Upper lobe of left lung (tissue), 6 donors: ENCODE data around the gene SPATA6L. TPM values are rescaled to one million over a fixed set of nuclear protein-coding genes. Genes with fewer than 3 reads are reported as not detected.

Experiments used
- ATAC-seq, 2 donors: fragments of 200-7000 bp; cut with Tn5 transposase; one replicate each; pipeline ENCODE4 v1.9.1; 2022; ENCODE audit warnings: mild to moderate bottlenecking in 2 of 2, moderate library complexity in 2 of 2; ENCODE audit not compliant: low FRiP score in 2 of 2
- DNase-seq, 2 donors: peaks; one replicate each; pipeline ENCODE4 v3.0.0-alpha.2; 2019 to 2020
- H3K27ac ChIP-seq, 4 donors: fragments of 200-600 bp; sonication (generic); one replicate each; pipeline ENCODE4 v1.5.1; 2016 to 2019
- H3K27me3 ChIP-seq, 4 donors: fragments of 200-600 bp; sonication (generic); one replicate each; pipeline ENCODE4 v1.5.1; 2017 to 2019
- H3K36me3 ChIP-seq, 4 donors: fragments of 200-600 bp; sonication (generic); one replicate each; pipeline ENCODE4 v1.5.1; 2016 to 2019
- H3K4me1 ChIP-seq, 4 donors: fragments of 200-600 bp; sonication (generic); one replicate each; pipeline ENCODE4 v1.5.1; 2018 to 2019
- H3K4me3 ChIP-seq, 4 donors: fragments of 200-600 bp; sonication (generic); one replicate each; pipeline ENCODE4 v1.5.1; 2017 to 2019; ENCODE audit warnings: mild to moderate bottlenecking in 2 of 4, moderate library complexity in 1 of 4
- H3K9me3 ChIP-seq, 4 donors: fragments of 200-600 bp; sonication (generic); one replicate each; pipeline ENCODE4 v1.5.1; 2018 to 2019
- CTCF ChIP-seq, 6 experiments: fragments of 450-650 bp in 4 of 6; fragments of 200-600 bp in 2 of 6; sonication (generic) in 2 of 6; IDR thresholded peaks; one replicate each; pipeline ENCODE4 v1.5.1; 2016 to 2019; ENCODE audit warnings: antibody characterized with exemption in 6 of 6
- EP300 ChIP-seq, 4 donors: sonication (generic); formaldehyde crosslinking; IDR thresholded peaks; one replicate each; pipeline ENCODE4 v1.5.1; 2017; ENCODE audit warnings: antibody characterized with exemption in 4 of 4, control low read depth in 2 of 4
- POLR2A ChIP-seq, 4 donors: fragments of 450-650 bp; IDR thresholded peaks; one replicate each; pipeline ENCODE4 v1.5.1; 2016 to 2017; ENCODE audit warnings: antibody characterized with exemption in 4 of 4, mild to moderate bottlenecking in 2 of 4
- POLR2AphosphoS5 ChIP-seq, 2 donors: sonication (generic); formaldehyde crosslinking; IDR thresholded peaks; one replicate each; pipeline ENCODE4 v1.5.1; 2017; ENCODE audit warnings: antibody characterized with exemption in 2 of 2
- WGBS, 2 donors: methylation state at CpG; one replicate each; pipeline ENCODE4 v1.1.5; 2017 to 2018; 5-methylcytosine and 5-hydroxymethylcytosine counted together
- total RNA-seq, 6 donors: library from RNA; depleted of rRNA in 4 of 6; stranded (reverse); fragments of >200 nt in 4 of 6; gene quantifications; one replicate each; pipeline versions ENCODE4 v1.1.0 to v1.2.1, GENCODE V29; 2016 to 2021
- donor health status: DM: no; HTN: no; CAD: no; lungs with moderate emphysema.
- donor health status: DM: no; HTN: yes; CAD: no; lungs with severe emphysema.

SPATA6L gene
- total RNA-seq, 6 donors from 2014 or later, result 7.4 to 38.4 (median 13.8) TPM

- WGBS, 2 donors, result 78 to 80% methylated on average over 3 of the region's 3 CpGs
- Histone ChIP-seq H3K9me3 (no peaks in the 10 kb centered on the region), H3K27me3 (no peaks in the 10 kb centered on the region), H3K4me1 (peaks cover 1 to 14% (median 7%) of the 10 kb centered on the region in 4 donors), H3K36me3 (no peaks in the 10 kb centered on the region), H3K4me3 (no peak overlapping the region), H3K27ac (no peak overlapping the region)
- TF ChIP-seq EP300 (IDR thresholded peaks at IDR 0.05) (no peak), CTCF (IDR thresholded peaks at IDR 0.05) (no peak), POLR2A (IDR thresholded peaks at IDR 0.05) (no peak), POLR2AphosphoS5 (IDR thresholded peaks at IDR 0.05) (no peak)
- ATAC-seq (no peak), DNase-seq (no peak)
These were observed 4.3 kb upstream of the SPATA6L start for GRCh38 chr9:4670591-4670990.

- no peaks in the 10 kb centered on the region for H3K27me3 ChIP-seq
- no peak overlapping the region for H3K4me3 ChIP-seq
- DNase-seq, result no peak
- no peak for ATAC-seq
- peaks cover 8 to 21% (median 14%) of the 10 kb centered on the region in 4 donors for H3K4me1 ChIP-seq
- no peaks in the 10 kb centered on the region for H3K9me3 ChIP-seq
- H3K27ac ChIP-seq, result no peak overlapping the region
- no peaks in the 10 kb centered on the region for H3K36me3 ChIP-seq
- TF ChIP-seq POLR2A (IDR thresholded peaks at IDR 0.05), result no peak
- no peak for TF ChIP-seq POLR2AphosphoS5 (IDR thresholded peaks at IDR 0.05)
- no peak for TF ChIP-seq EP300 (IDR thresholded peaks at IDR 0.05)
- no peak for TF ChIP-seq CTCF (IDR thresholded peaks at IDR 0.05)
These were observed 3.6 kb upstream of the SPATA6L start for GRCh38 chr9:4669890-4670289.

- Histone ChIP-seq H3K27ac (no peak overlapping the region), H3K27me3 (no peaks in the 10 kb centered on the region), H3K4me1 (peaks cover 20 to 33% (median 26%) of the 10 kb centered on the region in 4 donors), H3K36me3 (no peaks in the 10 kb centered on the region), H3K9me3 (no peaks in the 10 kb centered on the region), H3K4me3 (no peak overlapping the region)
- TF ChIP-seq CTCF (IDR thresholded peaks at IDR 0.05) (no peak), POLR2A (IDR thresholded peaks at IDR 0.05) (no peak), EP300 (IDR thresholded peaks at IDR 0.05) (no peak), POLR2AphosphoS5 (IDR thresholded peaks at IDR 0.05) (no peak)
- DNase-seq (no peak), ATAC-seq (no peak)
- WGBS, 2 donors, result 69 to 78% methylated on average over 2 of the region's 2 CpGs
These were observed 2.3 kb upstream of the SPATA6L start for GRCh38 chr9:4668604-4669003.

- H3K36me3 ChIP-seq, result no peaks in the 10 kb centered on the region
- peaks cover 29 to 43% (median 36%) of the 10 kb centered on the region in 4 donors for H3K4me1 ChIP-seq
- H3K27ac ChIP-seq, result no peak overlapping the region
- ATAC-seq (no peak), DNase-seq (no peak)
- TF ChIP-seq EP300 (IDR thresholded peaks at IDR 0.05), result no peak
- no peak for TF ChIP-seq CTCF (IDR thresholded peaks at IDR 0.05)
- TF ChIP-seq POLR2A (IDR thresholded peaks at IDR 0.05), result no peak
- no peak for TF ChIP-seq POLR2AphosphoS5 (IDR thresholded peaks at IDR 0.05)
- no peaks in the 10 kb centered on the region for H3K27me3 ChIP-seq
- 96 to 100% methylated on average over 1 of the region's 1 CpG for WGBS, 2 donors
- no peaks in the 10 kb centered on the region for H3K9me3 ChIP-seq
- no peak overlapping the region for H3K4me3 ChIP-seq
These were observed 1.4 kb upstream of the SPATA6L start for GRCh38 chr9:4667681-4668080.

- peaks cover 38 to 53% (median 41%) of the 10 kb centered on the region in 4 donors for H3K4me1 ChIP-seq
- WGBS, 2 donors, result 50 to 55% methylated on average over 2 of the region's 2 CpGs
- DNase-seq (no peak), ATAC-seq (no peak)
- H3K27ac ChIP-seq, result peak overlapping the region; percentile 69 to 80 (median 78)
- no peaks in the 10 kb centered on the region for H3K27me3 ChIP-seq
- H3K4me3 ChIP-seq, result peak overlapping the region in 3 of 4 donors; percentile 47 to 59 (median 50)
- TF ChIP-seq EP300 (IDR thresholded peaks at IDR 0.05), result peak in 2 of 4 donors; percentile 15 to 60
- TF ChIP-seq POLR2AphosphoS5 (IDR thresholded peaks at IDR 0.05), result peak in 1 of 2 donors; percentile 79
- TF ChIP-seq CTCF (IDR thresholded peaks at IDR 0.05), result no peak
- peak in 1 of 4 donors; percentile 14 for TF ChIP-seq POLR2A (IDR thresholded peaks at IDR 0.05)
- H3K36me3 ChIP-seq, result no peaks in the 10 kb centered on the region
- H3K9me3 ChIP-seq, result no peaks in the 10 kb centered on the region
These were observed 923 bp downstream of the SPATA6L start for GRCh38 chr9:4665357-4665756.
